MM.1S (cell line): ENCODE results near the gene NDUFA5.

Experiments
- CTCF ChIP-seq: fragments of 300-600 bp; sonication (generic); IDR thresholded peaks from 2 replicates; pipeline ENCODE4 v1.5.1; 2016; ENCODE audit warnings: antibody characterized with exemption, low read length, mixed read lengths
- EZH2 ChIP-seq: fragments of 300-600 bp; sonication (generic); optimal IDR thresholded peaks from 2 replicates; pipeline ENCODE3; 2017; ENCODE audit warnings: low read depth, mild to moderate bottlenecking, antibody characterized with exemption, low read length, mixed read lengths
- EZH2phosphoT487 ChIP-seq: fragments of 300-600 bp; sonication (generic); IDR thresholded peaks from 2 replicates; pipeline ENCODE4 v1.6.1; 2018; ENCODE audit warnings: antibody characterized with exemption, low read length

DNA sequence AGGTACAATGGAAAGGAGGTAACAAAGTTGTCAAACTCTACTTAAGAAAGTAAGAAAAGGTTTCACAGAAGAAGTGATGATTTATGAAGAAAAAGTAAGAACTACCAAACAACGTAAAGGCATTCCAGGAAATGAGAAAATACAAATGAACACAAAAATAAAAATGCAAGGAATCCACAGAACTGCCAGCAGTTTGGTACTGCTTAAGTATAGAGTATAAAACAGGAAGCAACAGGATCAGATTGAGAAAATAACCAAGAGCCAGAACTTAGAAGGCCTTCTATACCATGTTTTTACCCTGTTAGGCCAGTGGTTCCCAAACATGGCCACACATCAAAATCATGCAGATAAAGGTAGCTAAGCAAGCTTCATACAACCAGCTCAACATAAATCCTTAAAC lies 9.2 kb downstream of the NDUFA5 start:
- TF ChIP-seq CTCF, result no peak
- TF ChIP-seq EZH2phosphoT487, result no peak
- no peak for TF ChIP-seq EZH2
